D721Med (cell line): ENCODE data around the gene GNGT2.
A peak's percentile ranks its signal among the peaks of the same experiment; 100 is the strongest.

Source experiments
- DNase-seq: peaks from one replicate; pipeline ENCODE4 v3.0.0; 2011; ENCODE audit warnings: low spot score; ENCODE audit not compliant: insufficient read length
- FAIRE-seq: peaks from 2 replicates; lab custom pipeline; 2011; peaks lifted over from hg19 to GRCh38; lab: Jason Lieb, UNC
- TF ChIP-seq, protein P1 (sequence below): IDR thresholded peaks from 2 replicates; pipeline ENCODE4 v1.5.1; 2012; ENCODE audit warnings: mild to moderate bottlenecking, control low read depth; ENCODE audit not compliant: insufficient read depth; ENCODE audit errors: missing control alignments

The GNGT2 gene

GRCh38 chr17:49229076-49229804, 18.9 kb upstream of the GNGT2 start:
- TF ChIP-seq, protein P1, sequence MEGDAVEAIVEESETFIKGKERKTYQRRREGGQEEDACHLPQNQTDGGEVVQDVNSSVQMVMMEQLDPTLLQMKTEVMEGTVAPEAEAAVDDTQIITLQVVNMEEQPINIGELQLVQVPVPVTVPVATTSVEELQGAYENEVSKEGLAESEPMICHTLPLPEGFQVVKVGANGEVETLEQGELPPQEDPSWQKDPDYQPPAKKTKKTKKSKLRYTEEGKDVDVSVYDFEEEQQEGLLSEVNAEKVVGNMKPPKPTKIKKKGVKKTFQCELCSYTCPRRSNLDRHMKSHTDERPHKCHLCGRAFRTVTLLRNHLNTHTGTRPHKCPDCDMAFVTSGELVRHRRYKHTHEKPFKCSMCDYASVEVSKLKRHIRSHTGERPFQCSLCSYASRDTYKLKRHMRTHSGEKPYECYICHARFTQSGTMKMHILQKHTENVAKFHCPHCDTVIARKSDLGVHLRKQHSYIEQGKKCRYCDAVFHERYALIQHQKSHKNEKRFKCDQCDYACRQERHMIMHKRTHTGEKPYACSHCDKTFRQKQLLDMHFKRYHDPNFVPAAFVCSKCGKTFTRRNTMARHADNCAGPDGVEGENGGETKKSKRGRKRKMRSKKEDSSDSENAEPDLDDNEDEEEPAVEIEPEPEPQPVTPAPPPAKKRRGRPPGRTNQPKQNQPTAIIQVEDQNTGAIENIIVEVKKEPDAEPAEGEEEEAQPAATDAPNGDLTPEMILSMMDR: no peak

DNA sequence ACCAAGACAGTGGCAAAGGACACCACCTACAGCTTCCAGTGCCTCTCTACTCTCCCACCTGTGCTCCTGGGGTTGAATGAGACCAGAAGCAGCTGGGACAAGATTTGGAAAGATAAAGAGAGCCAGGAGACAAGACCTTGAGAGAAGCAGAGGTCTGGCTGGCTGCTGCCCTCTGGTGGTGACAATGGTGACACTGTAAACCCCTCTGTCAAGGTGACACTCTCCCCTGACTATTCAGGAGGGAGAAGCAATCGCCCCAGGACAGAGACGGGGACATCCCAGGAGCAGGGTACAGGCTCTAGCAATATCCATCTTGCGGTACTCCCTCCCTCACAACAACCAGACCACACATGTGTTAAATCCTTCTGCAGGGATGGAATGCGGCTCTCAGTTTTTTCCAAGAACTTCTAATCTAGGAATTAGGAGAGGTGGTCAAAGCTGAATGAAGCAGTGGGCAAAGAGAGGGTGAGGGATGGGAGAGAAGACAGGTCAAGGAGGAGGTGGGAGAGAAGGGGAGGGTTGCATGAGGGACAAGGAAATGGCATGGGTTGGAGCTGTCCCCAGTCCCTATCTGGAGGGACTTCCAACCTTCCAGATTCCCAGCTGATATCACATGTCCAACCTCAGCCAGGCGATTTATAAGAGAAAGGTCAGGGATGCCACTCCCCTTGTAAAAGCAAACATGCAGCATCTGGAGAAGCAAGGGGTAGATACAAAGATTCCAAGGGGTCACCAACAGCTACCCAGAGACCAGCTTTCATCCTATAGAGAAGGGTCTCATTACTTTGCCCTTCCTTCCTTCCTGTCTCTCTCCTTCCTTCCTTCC, 17.3 kb upstream of the GNGT2 start:
- DNase-seq (peak; percentile 94), FAIRE-seq (no peak)
- TF ChIP-seq, protein P1: peak; percentile 98

More at GRCh38 chr17:49229076-49229804, 18.9 kb upstream of the GNGT2 start:
- FAIRE-seq: no peak
- DNase-seq: no peak

DNA sequence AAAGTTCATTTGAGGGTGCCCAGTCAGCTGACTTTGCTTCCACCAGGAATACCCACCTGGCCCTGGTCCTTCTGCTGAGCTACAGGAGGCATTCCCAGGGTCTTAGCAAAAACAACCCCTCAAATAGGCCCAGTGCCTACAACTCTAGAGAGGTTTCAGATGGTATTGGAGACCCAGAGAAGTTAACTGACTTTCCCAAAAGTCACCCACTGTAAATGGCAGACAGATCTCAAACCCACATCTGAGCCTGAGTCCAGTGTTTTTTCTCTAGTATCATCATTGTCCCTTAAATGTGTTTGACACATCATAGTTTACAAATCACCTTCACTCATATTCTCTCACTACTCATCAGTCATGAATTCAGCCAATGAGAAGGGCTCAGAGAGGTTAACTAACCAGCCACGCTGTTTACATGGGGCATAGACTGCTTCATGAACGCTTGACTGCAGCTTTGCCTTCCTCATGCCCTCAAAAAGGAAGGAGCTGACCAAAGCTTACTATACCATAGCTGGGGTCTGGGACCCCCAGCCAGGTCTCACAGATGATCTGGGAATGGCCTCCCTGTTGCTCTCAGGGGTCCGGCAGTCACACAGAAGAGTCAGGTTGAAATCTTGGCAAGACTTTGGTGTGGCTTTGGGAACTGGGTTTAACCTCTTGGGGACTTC, 16.5 kb upstream of the GNGT2 start:
- TF ChIP-seq, protein P1: no peak
- no peak for DNase-seq
- no peak for FAIRE-seq

GRCh38 chr17:49225554-49226236, 15.3 kb upstream of the GNGT2 start:
- TF ChIP-seq, protein P1: no peak
- FAIRE-seq (no peak), DNase-seq (no peak)

DNA sequence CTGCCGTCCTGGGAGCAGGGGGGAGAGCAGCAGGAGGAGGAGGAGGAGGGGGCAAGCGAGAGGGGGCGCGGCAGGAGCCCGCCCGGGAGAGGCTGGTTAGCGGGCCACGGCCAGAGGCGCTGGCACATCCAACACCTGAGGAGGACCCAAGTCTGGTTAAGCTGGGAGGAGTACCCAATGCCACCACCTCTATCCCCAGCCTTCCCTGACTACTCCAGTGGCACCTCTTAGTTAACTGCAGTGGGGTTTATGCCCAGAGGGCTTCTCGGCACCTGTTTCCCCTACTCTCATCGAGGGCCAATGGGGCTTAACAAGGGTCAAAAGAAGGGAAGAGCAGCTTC, 14.6 kb upstream of the GNGT2 start:
- FAIRE-seq: no peak
- TF ChIP-seq, protein P1: no peak
- DNase-seq: no peak

GRCh38 chr17:49224198-49224996, 14.0 kb upstream of the GNGT2 start:
- DNase-seq (no peak), FAIRE-seq (no peak)
- TF ChIP-seq, protein P1: no peak
